ENCODE measurements around the gene STXBP5. TPM values are rescaled to one million over a fixed set of nuclear protein-coding genes. Genes with fewer than 3 reads are reported as not detected.

Gene STXBP5
- total RNA-seq, 1 donor from 2014 or later: 10.7 TPM

DNA sequence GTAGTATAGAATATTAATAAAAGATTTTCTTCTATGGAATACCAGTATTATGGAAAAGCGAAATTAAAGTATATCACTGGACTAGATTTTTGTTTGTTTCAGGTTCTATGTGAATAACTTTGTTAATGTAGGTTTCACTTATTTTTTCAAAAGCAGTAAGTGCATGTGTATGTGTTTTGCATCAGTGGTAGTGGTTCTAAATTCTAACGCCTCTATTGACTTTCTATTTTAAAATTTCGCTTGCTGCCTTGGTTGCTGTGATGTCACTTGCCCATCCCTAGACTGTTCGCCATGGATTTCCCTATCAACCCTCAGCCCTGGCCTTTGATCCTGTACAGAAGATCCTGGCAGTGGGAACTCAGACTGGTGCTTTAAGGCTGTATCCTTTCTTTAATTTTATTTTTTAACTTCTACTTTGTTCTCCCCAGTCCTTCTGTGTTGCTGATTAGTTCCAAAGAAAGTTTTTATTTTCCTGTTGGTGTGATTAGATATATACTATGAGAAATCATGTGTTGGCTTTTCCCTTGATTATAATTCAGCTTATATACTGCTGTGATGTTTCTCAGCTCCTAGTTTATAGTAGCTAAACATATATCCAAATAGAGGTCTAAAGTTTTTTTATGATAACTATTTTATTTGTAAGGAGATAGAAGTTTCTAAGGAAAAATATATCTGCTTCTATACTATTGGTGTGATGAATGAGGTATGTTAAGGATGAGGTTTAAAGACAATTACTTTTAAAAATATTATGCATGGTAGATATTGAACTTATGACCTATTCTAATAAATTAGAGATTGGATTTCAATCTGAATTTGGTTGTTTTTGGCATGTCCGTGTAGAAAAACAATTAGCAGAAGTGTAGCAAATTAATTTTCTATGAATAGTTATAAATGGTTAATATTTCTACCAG, 1.7 kb downstream of the STXBP5 start:
- Mint-ChIP-seq H3K27ac (ENCODE audit: unreplicated experiment) (no peak overlapping the region), H3K4me3 (peak overlapping the region; percentile 94), H3K36me3 (ENCODE audit: low read depth) (no peaks in the 10 kb centered on the region), H3K4me1 (peaks cover 41% of the 10 kb centered on the region), H3K9me3 (no peaks in the 10 kb centered on the region), H3K27me3 (ENCODE audit: low read depth) (no peaks in the 10 kb centered on the region)
- TF ChIP-seq, protein P1, sequence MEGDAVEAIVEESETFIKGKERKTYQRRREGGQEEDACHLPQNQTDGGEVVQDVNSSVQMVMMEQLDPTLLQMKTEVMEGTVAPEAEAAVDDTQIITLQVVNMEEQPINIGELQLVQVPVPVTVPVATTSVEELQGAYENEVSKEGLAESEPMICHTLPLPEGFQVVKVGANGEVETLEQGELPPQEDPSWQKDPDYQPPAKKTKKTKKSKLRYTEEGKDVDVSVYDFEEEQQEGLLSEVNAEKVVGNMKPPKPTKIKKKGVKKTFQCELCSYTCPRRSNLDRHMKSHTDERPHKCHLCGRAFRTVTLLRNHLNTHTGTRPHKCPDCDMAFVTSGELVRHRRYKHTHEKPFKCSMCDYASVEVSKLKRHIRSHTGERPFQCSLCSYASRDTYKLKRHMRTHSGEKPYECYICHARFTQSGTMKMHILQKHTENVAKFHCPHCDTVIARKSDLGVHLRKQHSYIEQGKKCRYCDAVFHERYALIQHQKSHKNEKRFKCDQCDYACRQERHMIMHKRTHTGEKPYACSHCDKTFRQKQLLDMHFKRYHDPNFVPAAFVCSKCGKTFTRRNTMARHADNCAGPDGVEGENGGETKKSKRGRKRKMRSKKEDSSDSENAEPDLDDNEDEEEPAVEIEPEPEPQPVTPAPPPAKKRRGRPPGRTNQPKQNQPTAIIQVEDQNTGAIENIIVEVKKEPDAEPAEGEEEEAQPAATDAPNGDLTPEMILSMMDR (conservative IDR thresholded peaks at IDR 0.05): no peak
- no peak for DNase-seq (ENCODE audit: low read depth, low spot score)

DNA sequence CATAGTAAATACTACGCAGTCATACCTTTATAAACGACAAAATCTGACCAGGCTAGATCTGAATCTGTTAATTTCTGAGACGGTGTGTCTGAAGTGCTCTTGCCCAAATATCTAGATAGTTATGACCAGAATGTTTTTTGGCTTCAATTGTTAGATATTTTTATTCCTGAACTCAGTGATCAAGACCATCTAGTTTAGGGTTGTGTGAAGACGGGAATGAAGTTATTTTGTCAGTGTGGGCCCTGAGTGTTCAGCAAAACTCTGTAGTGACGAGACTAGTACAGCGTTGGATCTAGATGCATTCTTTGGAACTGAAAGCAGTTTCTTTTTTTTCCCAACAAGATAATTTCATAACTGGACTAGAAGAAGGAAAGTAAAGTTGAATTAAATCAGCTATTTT, 3.1 kb downstream of the STXBP5 start:
- no peaks in the 10 kb centered on the region for H3K27me3 Mint-ChIP-seq (ENCODE audit: low read depth)
- peak overlapping the region; percentile 20 for H3K4me3 Mint-ChIP-seq
- H3K4me1 Mint-ChIP-seq: peaks cover 40% of the 10 kb centered on the region
- no peak overlapping the region for H3K27ac Mint-ChIP-seq (ENCODE audit: unreplicated experiment)
- no peaks in the 10 kb centered on the region for H3K9me3 Mint-ChIP-seq
- TF ChIP-seq, protein P1 (conservative IDR thresholded peaks at IDR 0.05): no peak
- H3K36me3 Mint-ChIP-seq (ENCODE audit: low read depth): peaks cover 4% of the 10 kb centered on the region
- DNase-seq (ENCODE audit: low read depth, low spot score): no peak

DNA sequence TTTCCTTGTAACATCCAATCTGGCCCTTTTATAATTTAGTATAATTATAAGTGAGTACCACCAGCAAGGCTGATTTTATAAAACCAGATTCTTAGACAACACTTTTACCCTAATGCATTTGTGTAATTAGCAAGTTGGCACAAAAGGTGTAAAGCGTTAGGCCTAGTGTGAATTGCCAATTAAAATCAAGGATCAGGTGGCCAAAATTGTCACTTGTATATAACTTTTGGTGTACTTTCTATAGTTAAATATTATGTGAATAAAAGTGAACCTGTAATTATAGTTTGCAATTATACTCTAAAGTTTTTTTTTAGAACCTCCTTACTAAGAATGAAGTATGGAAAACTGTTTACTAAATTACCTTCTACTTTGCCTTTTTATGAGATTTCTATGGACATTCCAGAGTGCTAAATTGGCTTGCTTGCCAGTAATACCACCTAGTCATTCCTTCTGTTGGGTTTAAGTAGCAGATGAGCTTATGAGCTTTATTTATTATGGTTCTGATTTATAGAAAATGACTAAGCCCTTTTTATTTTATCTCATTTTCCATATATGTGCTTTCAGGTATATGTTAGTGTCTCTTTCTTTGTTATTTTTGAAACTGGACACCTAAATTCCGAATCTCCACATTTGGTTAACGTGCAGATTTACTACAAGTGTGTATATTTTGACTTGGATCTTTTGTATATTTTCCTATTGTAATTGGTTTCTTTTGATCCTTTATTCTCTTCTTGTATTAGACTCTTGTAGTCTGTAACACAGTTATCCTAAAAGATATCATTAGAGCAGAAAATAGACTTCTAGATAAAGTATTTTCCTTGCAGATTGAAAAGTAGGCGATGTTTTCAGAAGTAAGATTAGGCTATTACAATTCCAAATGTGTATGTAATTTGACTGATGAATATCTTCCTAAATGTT, 3.9 kb downstream of the STXBP5 start:
- Mint-ChIP-seq H3K4me3 (no peak overlapping the region), H3K27ac (ENCODE audit: unreplicated experiment) (no peak overlapping the region), H3K36me3 (ENCODE audit: low read depth) (peaks cover 4% of the 10 kb centered on the region), H3K4me1 (peaks cover 43% of the 10 kb centered on the region), H3K9me3 (no peaks in the 10 kb centered on the region), H3K27me3 (ENCODE audit: low read depth) (no peaks in the 10 kb centered on the region)
- no peak for DNase-seq (ENCODE audit: low read depth, low spot score)
- TF ChIP-seq, protein P1 (conservative IDR thresholded peaks at IDR 0.05): no peak

DNA sequence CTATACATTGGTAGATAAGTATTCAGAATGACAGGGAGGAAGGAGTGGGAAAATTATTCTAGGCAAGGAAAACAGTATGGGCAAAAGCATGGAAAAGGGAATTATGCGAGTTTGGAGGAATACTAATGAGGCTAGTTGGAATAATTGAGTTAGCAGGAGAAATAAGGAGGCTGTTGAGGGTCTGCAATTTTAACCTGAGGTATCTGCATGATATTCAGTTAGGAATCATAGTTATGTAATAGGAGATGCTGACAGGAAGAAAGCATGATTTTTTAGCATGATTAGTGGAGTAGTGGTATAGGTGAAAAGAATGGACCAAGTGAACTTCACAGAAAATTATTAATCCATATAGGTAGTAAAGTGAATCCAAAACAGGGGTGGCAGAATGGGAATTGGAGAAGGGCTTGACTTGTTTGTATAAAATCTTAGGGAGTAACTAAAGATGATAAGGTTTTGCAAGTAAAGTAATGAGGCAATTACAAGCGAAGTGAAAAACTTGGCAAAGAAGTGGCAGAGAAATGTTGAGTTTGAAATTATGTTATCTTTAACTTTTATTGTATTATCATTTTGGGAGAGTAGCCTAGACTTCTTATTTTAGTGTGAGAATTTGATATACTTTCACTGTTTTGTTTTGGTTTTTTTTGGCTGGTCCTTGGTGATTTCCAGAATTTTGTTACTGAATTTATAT, 5.7 kb downstream of the STXBP5 start:
- no peaks in the 10 kb centered on the region for H3K9me3 Mint-ChIP-seq

More for the DNA sequence above, 5.7 kb downstream of the STXBP5 start:
- no peak overlapping the region for H3K4me3 Mint-ChIP-seq
- no peak overlapping the region for H3K27ac Mint-ChIP-seq (ENCODE audit: unreplicated experiment)
- no peaks in the 10 kb centered on the region for H3K27me3 Mint-ChIP-seq (ENCODE audit: low read depth)
- DNase-seq (ENCODE audit: low read depth, low spot score): no peak
- peaks cover 40% of the 10 kb centered on the region for H3K4me1 Mint-ChIP-seq
- peaks cover 4% of the 10 kb centered on the region for H3K36me3 Mint-ChIP-seq (ENCODE audit: low read depth)
- TF ChIP-seq, protein P1 (conservative IDR thresholded peaks at IDR 0.05): no peak
